Measurements from ENCODE around the gene NDUFB5.
A peak's percentile ranks its signal among the peaks of the same experiment; 100 is the strongest.
"Not testable (repeated sequence)": the region's sequence is repeated elsewhere in the genome, so short reads cannot be mapped to it uniquely, and the experiment has no call there.

NDUFB5 gene

DNA sequence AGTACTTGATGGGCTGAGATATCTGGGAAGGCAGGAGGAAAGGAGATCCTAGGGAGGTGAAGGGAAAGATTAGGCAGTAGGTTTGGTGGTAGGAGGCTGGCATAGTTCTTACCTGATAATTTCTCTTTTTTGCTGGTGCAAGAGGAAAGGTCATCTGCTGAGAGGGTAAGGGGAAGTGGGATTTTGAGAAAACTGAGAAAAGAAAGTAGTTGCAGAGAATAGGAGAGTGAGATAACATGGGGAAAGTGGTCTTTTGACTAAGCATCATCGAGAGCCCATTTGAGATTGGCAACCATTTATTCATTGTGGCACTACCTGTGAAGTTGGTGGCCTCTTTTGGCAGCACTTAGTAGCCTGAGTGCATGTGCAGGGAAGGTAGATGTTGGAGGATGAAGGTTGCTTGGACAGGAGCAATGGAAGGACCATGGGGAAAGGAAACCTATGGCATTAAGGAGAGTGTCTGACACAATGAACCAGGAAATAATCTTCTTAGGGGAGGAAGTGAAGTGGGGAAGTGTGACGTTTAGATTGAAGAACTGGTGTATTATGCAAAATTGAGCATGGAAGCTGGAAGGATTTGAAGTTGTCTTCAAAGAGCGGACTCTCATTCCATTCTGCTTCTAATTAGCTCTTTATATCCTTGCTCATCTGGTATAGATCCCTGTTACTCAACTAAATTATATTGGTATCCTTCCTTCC, 26.3 kb downstream of the NDUFB5 start:
- no peak for DNase-seq (ENCODE audit: low spot score)

DNA sequence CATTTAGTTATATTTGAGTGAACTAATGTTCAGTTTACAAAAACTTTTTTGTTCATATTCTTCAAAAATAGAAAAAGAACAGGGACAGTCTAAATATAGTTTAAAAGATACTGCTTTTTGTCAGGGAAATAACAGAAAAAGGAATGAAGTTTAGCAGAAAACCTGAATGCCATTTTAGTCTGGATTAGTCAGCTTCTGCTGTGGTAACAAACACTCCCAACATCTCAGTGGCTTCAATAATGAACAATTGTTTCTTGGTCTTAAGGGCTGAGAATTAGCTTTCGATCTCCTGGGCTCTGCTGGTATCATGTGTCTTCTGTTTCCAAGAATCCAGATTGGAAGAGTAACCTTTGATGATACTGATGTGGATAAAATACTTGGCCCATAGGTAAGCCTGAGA, 35.9 kb downstream of the NDUFB5 start:
- DNase-seq (ENCODE audit: low spot score), result no peak

DNA sequence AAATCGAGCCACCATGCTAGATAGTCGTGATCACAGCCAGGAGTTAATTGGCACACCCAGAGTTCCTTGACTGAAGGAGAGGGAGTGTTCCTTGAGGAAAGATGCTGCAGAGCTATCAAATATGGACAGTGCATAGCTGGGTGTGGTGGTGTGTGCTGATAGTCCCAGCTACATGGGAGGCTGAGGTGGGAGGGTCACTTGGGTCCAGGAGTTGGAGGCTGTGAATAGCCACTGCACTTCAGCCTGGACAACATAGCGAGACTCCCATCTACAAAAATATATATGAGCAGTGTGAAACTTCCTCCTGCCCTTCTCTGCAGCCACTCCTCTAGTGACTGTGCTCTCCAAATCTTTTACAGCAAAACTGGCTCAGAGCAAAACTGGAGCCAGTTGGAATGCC, 38.3 kb downstream of the NDUFB5 start:
- DNase-seq (ENCODE audit: low spot score), result no peak

DNA sequence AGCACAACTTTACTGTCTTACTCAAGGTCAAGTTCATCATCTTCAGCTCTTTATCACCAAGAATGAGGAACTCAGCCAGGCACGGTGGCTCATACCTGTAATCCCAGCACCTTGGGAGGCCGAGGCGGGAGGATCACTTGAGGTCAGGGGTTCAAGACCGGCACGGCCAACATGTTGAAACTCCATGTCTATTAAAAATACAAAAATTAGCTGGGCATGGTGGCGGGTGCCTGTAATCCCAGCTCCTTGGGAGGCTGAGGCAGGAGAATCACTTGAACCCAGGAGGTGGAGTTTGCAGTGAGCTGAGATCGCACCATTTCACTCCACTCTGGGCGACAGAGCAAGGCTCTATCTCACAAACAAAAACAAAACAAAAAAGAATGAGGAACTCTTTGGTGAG, 39.2 kb downstream of the NDUFB5 start:
- not testable (repeated sequence) for DNase-seq (ENCODE audit: low spot score)

DNA sequence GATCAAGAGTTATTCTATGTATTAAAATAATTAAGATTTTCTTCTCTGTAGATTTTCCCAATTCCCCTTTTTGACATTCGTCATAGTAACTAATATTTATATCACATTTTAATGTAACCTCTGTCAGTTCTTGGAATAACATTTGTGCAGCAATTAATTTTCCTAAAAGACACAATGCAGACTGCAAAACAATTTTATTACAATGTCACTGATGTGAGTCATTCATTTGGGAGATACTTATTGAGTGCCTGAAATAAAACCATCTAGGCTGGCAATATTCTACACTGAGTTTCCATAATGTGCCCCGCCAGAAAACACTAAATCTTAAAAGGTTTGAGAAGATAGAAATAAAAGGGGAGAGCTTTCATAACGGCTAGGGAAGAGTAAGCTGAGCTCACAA, 41.6 kb downstream of the NDUFB5 start:
- DNase-seq (ENCODE audit: low spot score), result no peak

- DNase-seq (ENCODE audit: low spot score), result no peak
These were observed 47.3 kb downstream of the NDUFB5 start for GRCh38 chr3:179651687-179652446.

- no peak for DNase-seq (ENCODE audit: low spot score)
These were observed 48.0 kb downstream of the NDUFB5 start, which contains the start of gene USP13 for GRCh38 chr3:179652447-179653095. Gene USP13, plus strand, starts transcription at chr3:179653040. Its CDS starts 186 bp downstream, at chr3:179653226.

DNA sequence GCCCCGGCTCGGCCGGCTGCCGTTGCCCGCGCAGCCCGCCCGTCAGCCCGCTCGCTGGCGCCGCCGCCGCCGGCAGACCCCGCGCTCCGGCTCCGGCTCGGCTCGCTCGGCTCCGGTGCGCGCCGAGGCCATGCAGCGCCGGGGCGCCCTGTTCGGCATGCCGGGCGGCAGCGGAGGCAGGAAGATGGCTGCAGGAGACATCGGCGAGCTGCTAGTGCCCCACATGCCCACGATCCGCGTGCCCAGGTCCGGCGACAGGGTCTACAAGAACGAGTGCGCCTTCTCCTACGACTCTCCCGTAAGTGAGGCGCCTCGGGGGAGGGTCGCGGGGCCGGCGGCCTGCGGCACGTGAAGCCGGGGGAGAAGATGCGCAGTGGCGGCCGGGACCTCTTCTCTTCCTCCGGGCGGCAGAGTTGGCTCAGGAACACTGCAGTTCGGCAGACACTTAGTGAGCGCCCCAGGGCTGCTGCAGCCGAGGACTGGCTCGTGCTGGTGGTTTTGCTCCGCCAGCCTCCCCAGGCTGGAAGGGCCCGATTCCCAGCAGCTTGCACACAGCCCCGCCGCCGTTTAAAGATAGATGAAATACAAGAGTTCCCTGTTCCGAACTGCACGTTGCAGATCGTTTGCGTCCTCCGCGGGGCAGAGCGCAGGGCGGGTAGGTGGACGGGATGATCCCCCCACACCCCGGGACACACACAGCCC, 48.7 kb downstream of the NDUFB5 start:
- peak; percentile 89 for DNase-seq (ENCODE audit: low spot score)

GRCh38 chr3:179655236-179655635, 50.6 kb downstream of the NDUFB5 start:
- DNase-seq (ENCODE audit: low spot score), result no peak

GRCh38 chr3:179658606-179659005, 54.0 kb downstream of the NDUFB5 start:
- no peak for DNase-seq (ENCODE audit: low spot score)

DNA sequence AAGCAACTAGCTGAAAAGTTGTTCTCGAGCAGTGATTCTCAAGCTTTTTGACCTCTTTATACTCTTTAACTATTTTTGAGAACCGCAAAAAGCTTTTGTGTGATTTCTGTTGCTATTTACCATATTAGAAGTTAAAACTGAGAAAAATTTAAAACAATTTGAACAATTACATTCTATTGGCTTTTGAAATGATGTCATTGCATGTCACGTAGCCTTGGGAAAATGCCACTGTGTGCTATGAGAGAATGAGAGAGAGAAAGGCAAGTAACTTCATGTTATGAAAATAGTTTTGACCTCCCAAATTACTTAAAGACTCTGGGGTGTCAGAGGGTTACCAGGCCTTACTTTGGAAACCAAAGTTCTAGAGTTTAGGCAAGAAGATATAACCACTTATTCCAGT, 56.3 kb downstream of the NDUFB5 start:
- DNase-seq (ENCODE audit: low spot score), result no peak

- no peak for DNase-seq (ENCODE audit: low spot score)
These were observed 57.2 kb downstream of the NDUFB5 start for GRCh38 chr3:179661777-179662176.

DNA sequence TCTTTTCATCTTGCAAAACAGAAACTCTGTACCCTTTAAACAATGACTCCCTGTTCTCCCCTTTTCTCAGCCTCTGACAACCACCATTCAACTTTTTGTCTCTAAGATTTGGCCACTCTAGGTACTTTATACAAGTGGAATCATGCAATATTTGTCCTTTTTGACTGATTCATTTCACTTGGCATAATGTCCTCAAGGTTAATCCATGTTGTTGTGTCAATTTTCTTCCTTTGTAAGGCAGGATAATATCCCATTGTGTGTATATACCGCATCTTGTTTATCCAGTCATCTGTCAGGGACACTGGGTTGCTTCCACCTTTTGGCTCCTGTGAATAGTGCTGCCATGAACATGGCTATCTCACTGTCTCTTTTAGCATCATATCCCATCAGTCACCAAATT, 58.5 kb downstream of the NDUFB5 start:
- DNase-seq (ENCODE audit: low spot score), result no peak

GRCh38 chr3:179666030-179666429, 61.4 kb downstream of the NDUFB5 start:
- no peak for DNase-seq (ENCODE audit: low spot score)

DNA sequence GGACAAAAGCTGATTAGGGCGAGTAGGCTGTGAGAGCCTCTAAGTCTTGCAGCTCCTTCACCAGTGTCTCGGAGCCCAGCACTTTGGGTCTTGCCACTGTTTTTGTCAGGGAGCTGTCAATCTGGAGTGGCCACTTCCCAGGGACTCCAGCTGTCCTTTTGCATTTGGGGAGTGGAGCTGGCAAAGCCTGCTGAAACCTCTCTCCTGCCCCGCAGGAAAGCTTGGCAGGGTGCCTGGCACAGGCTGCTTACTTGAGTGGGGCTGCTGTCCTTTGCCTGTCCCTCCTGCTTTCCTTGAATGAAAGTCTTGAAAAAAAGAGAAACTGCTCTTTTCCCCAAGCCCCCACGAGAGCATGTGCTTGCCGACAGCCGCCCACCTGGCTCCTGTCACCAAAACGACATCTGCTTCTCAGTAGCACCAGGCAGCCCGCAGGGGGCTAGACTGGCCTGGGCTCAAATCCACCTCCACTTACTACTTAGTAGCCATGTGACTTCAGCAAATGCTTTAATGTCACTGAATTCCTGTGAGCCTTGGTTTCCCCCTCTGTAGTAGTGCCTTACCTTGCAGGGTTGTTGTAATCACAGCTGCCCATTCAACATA, 61.9 kb downstream of the NDUFB5 start:
- DNase-seq (ENCODE audit: low spot score), result no peak

DNA sequence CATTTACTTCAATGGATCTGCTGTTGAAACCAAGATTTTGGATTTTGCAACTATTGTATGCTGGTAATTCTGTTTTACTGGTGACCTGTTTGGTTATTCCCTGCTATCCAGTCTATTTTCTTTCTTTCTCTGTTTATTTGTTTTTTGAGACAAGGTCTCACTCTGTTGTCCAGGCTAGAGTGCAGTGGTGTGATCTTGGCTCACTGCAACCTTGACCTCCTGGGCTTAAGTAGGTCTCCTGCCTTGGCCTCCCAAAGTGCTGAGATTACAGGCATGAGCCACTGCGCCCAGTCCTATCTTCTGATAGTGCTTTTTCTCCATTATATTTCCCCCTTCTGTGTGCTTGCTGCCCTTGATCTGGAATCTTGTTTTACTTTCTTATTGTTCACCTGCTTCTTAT, 63.8 kb downstream of the NDUFB5 start:
- no peak for DNase-seq (ENCODE audit: low spot score)

DNA sequence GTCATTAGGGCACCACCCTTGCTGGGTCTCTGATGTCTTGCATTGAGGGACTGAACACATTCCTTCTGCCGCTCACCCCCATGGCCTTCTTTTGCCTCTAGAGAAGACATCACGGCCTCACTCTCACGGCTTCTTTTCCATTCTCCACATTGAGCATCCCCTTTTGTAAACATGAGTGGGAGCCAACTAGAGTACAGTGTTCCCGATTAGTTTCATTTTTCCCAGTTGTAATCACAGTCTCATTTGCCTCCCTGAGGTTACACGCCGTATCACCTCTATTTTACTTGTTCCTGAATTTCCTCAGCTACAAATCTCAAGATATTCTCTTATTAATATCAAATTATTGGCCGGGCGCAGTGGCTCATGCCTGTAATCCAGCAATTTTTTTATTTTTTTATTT, 65.7 kb downstream of the NDUFB5 start:
- DNase-seq (ENCODE audit: low spot score), result no peak

DNA sequence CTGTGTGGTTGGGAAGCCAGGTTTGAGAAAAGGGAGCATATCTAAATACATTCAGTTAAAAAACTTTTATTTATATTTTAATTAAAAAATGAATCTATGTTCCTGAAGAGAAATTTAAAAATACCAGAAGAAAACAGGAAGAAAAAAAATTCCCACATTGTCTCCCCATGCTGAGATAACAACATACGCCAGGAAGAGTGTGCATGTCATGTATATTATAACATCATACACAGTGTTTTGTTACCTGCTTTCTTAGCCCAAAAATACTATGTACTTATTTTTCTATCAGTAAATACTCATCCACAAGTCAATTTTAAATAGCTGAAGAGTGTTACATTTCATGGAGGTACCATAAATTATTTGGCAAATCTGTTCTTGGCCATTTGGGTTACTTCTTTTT, 66.7 kb downstream of the NDUFB5 start:
- no peak for DNase-seq (ENCODE audit: low spot score)

- no peak for DNase-seq (ENCODE audit: low spot score)
These were observed 67.2 kb downstream of the NDUFB5 start for GRCh38 chr3:179671747-179672242.

DNA sequence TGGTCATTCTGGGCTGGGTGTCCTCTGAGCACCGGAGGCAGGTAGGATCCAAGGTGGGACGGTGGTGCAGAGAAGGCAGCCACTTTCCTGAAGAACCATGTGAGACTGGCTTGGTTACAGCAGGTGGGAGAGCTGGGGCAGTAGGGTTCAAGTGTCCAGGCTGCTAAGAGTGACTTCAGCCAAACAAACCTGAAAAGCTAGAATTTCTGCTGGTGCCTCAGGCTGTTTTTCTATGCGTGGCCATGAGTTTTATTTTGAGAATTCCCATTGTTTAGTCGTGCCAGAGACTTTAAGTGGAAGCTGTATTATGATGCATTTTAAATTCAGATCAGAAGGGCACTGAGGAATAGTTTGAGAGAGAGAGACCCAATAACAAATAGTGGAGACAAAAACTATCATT, 68.3 kb downstream of the NDUFB5 start:
- DNase-seq (ENCODE audit: low spot score), result no peak

- DNase-seq (ENCODE audit: low spot score), result no peak
These were observed 68.9 kb downstream of the NDUFB5 start for GRCh38 chr3:179673523-179673922.

DNA sequence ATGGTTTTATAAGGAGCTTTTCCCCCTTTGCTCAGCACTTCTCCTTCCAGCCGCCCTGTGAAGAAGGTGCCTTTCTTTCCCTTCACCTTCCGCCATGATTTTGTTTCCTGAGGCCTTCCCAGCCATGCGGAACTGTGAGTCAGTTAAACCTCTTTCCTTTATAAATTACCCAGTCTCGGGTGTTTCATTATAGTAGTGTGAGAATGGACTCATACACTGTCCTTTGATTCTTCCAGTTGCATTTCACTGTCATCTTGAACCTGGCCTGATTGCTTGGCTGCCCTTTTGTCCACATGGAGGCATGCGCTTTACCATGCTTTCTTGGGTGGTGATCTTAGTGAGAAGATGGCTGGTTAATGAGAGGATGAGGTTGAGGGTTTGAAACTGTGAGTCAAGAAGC, 71.5 kb downstream of the NDUFB5 start:
- no peak for DNase-seq (ENCODE audit: low spot score)

All from left forelimb (tissue), 1 donor.